ENCODE data around the gene OPCML.

The OPCML gene

DNA sequence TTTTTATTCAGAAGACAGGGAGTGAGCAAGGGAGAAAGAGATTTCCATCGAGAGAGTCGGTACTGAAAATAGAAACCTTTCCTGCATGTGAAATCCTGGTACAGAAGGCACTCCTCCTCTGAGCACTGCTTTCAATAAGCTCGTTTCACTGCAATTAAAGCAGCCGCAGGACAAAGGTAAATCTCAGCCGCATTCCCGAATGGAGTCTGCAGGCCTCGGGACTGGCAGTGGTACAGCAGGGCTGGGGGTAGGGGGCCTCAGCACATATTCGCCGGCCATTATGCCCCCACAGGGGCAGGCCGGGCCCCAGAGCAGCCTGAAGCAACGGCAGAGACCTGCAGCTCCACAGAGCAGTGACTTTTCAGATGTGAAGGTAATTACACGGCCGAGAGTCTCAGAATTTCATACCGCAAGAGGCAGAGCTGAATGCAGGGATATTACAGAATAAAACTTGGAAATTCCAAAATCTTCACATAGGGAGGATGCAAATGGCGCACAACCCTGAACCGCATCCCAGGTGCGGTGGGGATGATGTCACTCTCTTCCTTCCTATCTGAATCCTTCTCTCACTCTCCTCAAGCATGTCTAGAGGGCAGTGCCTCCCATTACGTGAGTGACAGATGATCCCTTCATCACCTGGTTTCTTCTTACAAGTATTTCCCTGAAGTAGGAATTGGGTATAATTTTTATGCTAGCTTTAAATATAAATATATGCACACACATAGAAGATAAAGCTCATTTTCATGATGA, 622.1 kb downstream of the OPCML start:
- H3K27ac ChIP-seq (ENCODE audit: low read depth, low read length) = no peak overlapping the region
- H3K27me3 ChIP-seq (ENCODE audit: control insufficient read depth, low read length) = no peaks in the 10 kb centered on the region
- H3K4me1 ChIP-seq (ENCODE audit: control insufficient read depth, low read length) = no peaks in the 10 kb centered on the region
- H3F3A ChIP-seq (ENCODE audit: control insufficient read depth, insufficient read depth) = no peaks in the 10 kb centered on the region
- H3K9me2 ChIP-seq (replicated peaks; ENCODE audit: control insufficient read depth, low read length) = no peaks in the 10 kb centered on the region
- no peak overlapping the region for H3K4me3 ChIP-seq (ENCODE audit: low read length)
- no peaks in the 10 kb centered on the region for H4K20me1 ChIP-seq (ENCODE audit: control insufficient read depth, insufficient read depth, low read depth, low read length)
- H3K79me2 ChIP-seq (ENCODE audit: control insufficient read depth, low read length) = no peaks in the 10 kb centered on the region
- no peaks in the 10 kb centered on the region; the same call in 1 of the 2 replicates for H3K9me3 ChIP-seq (ENCODE audit: control insufficient read depth, insufficient read depth, low read length)
- no peaks in the 10 kb centered on the region for H3K36me3 ChIP-seq (ENCODE audit: control insufficient read depth, low read length)
- no peak overlapping the region for H3K4me2 ChIP-seq (ENCODE audit: low read length)
- no peak for TF ChIP-seq EZH2phosphoT487 (IDR thresholded peaks at IDR 0.05; ENCODE audit: borderline replicate concordance, low read length)
- TF ChIP-seq, protein P1, sequence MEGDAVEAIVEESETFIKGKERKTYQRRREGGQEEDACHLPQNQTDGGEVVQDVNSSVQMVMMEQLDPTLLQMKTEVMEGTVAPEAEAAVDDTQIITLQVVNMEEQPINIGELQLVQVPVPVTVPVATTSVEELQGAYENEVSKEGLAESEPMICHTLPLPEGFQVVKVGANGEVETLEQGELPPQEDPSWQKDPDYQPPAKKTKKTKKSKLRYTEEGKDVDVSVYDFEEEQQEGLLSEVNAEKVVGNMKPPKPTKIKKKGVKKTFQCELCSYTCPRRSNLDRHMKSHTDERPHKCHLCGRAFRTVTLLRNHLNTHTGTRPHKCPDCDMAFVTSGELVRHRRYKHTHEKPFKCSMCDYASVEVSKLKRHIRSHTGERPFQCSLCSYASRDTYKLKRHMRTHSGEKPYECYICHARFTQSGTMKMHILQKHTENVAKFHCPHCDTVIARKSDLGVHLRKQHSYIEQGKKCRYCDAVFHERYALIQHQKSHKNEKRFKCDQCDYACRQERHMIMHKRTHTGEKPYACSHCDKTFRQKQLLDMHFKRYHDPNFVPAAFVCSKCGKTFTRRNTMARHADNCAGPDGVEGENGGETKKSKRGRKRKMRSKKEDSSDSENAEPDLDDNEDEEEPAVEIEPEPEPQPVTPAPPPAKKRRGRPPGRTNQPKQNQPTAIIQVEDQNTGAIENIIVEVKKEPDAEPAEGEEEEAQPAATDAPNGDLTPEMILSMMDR (IDR thresholded peaks at IDR 0.05; ENCODE audit: low read depth, low read length, poor library complexity, severe bottlenecking) = no peak

- Histone ChIP-seq H3K27me3 (ENCODE audit: control insufficient read depth, low read length) (no peaks in the 10 kb centered on the region), H4K20me1 (ENCODE audit: control insufficient read depth, insufficient read depth, low read depth, low read length) (no peaks in the 10 kb centered on the region), H3K4me3 (ENCODE audit: low read length) (no peak overlapping the region), H3K27ac (ENCODE audit: low read depth, low read length) (no peak overlapping the region), H3K36me3 (ENCODE audit: control insufficient read depth, low read length) (no peaks in the 10 kb centered on the region), H3K9me3 (ENCODE audit: control insufficient read depth, insufficient read depth, low read length) (no peaks in the 10 kb centered on the region; the same call in 1 of the 2 replicates), H3F3A (ENCODE audit: control insufficient read depth, insufficient read depth) (no peaks in the 10 kb centered on the region), H3K79me2 (ENCODE audit: control insufficient read depth, low read length) (no peaks in the 10 kb centered on the region), H3K4me1 (ENCODE audit: control insufficient read depth, low read length) (no peaks in the 10 kb centered on the region), H3K9me2 (replicated peaks; ENCODE audit: control insufficient read depth, low read length) (no peaks in the 10 kb centered on the region), H3K4me2 (ENCODE audit: low read length) (no peak overlapping the region)
- TF ChIP-seq EZH2phosphoT487 (IDR thresholded peaks at IDR 0.05; ENCODE audit: borderline replicate concordance, low read length) = no peak
- TF ChIP-seq, protein P1 (IDR thresholded peaks at IDR 0.05; ENCODE audit: low read depth, low read length, poor library complexity, severe bottlenecking) = no peak
Observed at GRCh38 chr11:132909021-132909606, 623.2 kb downstream of the OPCML start.

GRCh38 chr11:132908414-132908810, 623.9 kb downstream of the OPCML start:
- H3K36me3 ChIP-seq (ENCODE audit: control insufficient read depth, low read length) = no peaks in the 10 kb centered on the region
- no peaks in the 10 kb centered on the region for H3K79me2 ChIP-seq (ENCODE audit: control insufficient read depth, low read length)
- H3K4me1 ChIP-seq (ENCODE audit: control insufficient read depth, low read length) = no peaks in the 10 kb centered on the region
- no peak overlapping the region for H3K4me2 ChIP-seq (ENCODE audit: low read length)
- H3K27me3 ChIP-seq (ENCODE audit: control insufficient read depth, low read length) = no peaks in the 10 kb centered on the region
- H3K27ac ChIP-seq (ENCODE audit: low read depth, low read length) = no peak overlapping the region
- H3F3A ChIP-seq (ENCODE audit: control insufficient read depth, insufficient read depth) = no peaks in the 10 kb centered on the region
- no peak for TF ChIP-seq EZH2phosphoT487 (IDR thresholded peaks at IDR 0.05; ENCODE audit: borderline replicate concordance, low read length)
- TF ChIP-seq, protein P1 (IDR thresholded peaks at IDR 0.05; ENCODE audit: low read depth, low read length, poor library complexity, severe bottlenecking) = no peak
- H3K9me3 ChIP-seq (ENCODE audit: control insufficient read depth, insufficient read depth, low read length) = no peaks in the 10 kb centered on the region; the same call in 1 of the 2 replicates
- no peaks in the 10 kb centered on the region for H3K9me2 ChIP-seq (replicated peaks; ENCODE audit: control insufficient read depth, low read length)
- H3K4me3 ChIP-seq (ENCODE audit: low read length) = no peak overlapping the region
- no peaks in the 10 kb centered on the region for H4K20me1 ChIP-seq (ENCODE audit: control insufficient read depth, insufficient read depth, low read depth, low read length)

Measured in DOHH2 (cell line).